NCI-H1436 treated with DMSO at 0.1 percent for 48 hours (cell line): ENCODE measurements around the gene TUSC2.

ENCODE experiments used
- DNase-seq: peaks from one replicate; lab custom pipeline; 2025; lab: John Stamatoyannopoulos, UW

TUSC2 gene

GRCh38 chr3:50334339-50335075, 6.5 kb upstream of the TUSC2 start:
- DNase-seq: no peak

GRCh38 chr3:50333744-50334328, 5.8 kb upstream of the TUSC2 start:
- DNase-seq: no peak

- no peak for DNase-seq
Measured at GRCh38 chr3:50331364-50331907, 3.4 kb upstream of the TUSC2 start.

GRCh38 chr3:50330330-50330729, 2.3 kb upstream of the TUSC2 start:
- DNase-seq: no peak

GRCh38 chr3:50327129-50327528, 894 bp downstream of the TUSC2 start:
- DNase-seq: no peak

- DNase-seq: no peak
Measured at GRCh38 chr3:50326182-50326541, 1.9 kb downstream of the TUSC2 start.

- DNase-seq: no peak
Measured at GRCh38 chr3:50325497-50326181, 2.4 kb downstream of the TUSC2 start.

- no peak for DNase-seq
Measured at GRCh38 chr3:50325113-50325480, 2.9 kb downstream of the TUSC2 start.

GRCh38 chr3:50324351-50325112, 3.5 kb downstream of the TUSC2 start:
- no peak for DNase-seq

- no peak for DNase-seq
Measured at GRCh38 chr3:50323614-50324199, 4.3 kb downstream of the TUSC2 start.

GRCh38 chr3:50323092-50323600, 4.9 kb downstream of the TUSC2 start:
- DNase-seq: no peak

GRCh38 chr3:50322386-50323091, 5.5 kb downstream of the TUSC2 start, which contains the start of gene HYAL2:
Gene HYAL2, minus strand, starts transcription at chr3:50322745. Its CDS starts 2,256 bp downstream, at chr3:50320489.
- DNase-seq: no peak

GRCh38 chr3:50322115-50322385, 6.0 kb downstream of the TUSC2 start:
- DNase-seq: no peak

GRCh38 chr3:50321336-50322114, 6.5 kb downstream of the TUSC2 start:
- DNase-seq: no peak

GRCh38 chr3:50320853-50321335, 7.1 kb downstream of the TUSC2 start:
- no peak for DNase-seq

GRCh38 chr3:50319894-50320625, 8.0 kb downstream of the TUSC2 start:
- DNase-seq: no peak

GRCh38 chr3:50319181-50319893, 8.7 kb downstream of the TUSC2 start:
- DNase-seq: no peak

- no peak for DNase-seq
Measured at GRCh38 chr3:50318615-50319014, 9.4 kb downstream of the TUSC2 start.

- DNase-seq: no peak
Measured at GRCh38 chr3:50318163-50318562, 9.9 kb downstream of the TUSC2 start.
